SK-N-SH treated with all-trans-retinoic acid at 6 μM for 48 hours (cell line): ENCODE measurements around the gene KPNB1.

Experiments used
- ATAC-seq: fragments of 200-7000 bp; cut with Tn5 transposase; 3 replicates; pipeline ENCODE4 v1.9.1; 2020; ENCODE audit warnings: mild to moderate bottlenecking, moderate library complexity
- ARNTL ChIP-seq: fragments of 450-650 bp; formaldehyde crosslinking; IDR thresholded peaks from 2 replicates; pipeline ENCODE4 v1.5.0; 2020; ENCODE audit warnings: low read depth, mild to moderate bottlenecking, moderate library complexity, borderline replicate concordance
- CSDC2 ChIP-seq: fragments of 250-450 bp; sonication (Bioruptor Pico); IDR thresholded peaks from 2 replicates; pipeline ENCODE4 v1.5.0; 2020; ENCODE audit warnings: mild to moderate bottlenecking, moderate library complexity
- ESRRG ChIP-seq: fragments of 250-450 bp; sonication (Bioruptor Pico); IDR thresholded peaks from 2 replicates; pipeline ENCODE4 v1.6.1; 2021; ENCODE audit warnings: mild to moderate bottlenecking
- GLIS3 ChIP-seq: fragments of 250-450 bp; sonication (Bioruptor Pico); IDR thresholded peaks from 2 replicates; pipeline ENCODE4 v1.5.0; 2020; ENCODE audit warnings: mild to moderate bottlenecking, moderate library complexity
- ISL1 ChIP-seq: fragments of 250-450 bp; sonication (Bioruptor Pico); IDR thresholded peaks from 2 replicates; pipeline ENCODE4 v2.1.2; 2022; ENCODE audit warnings: mild to moderate bottlenecking, moderate library complexity
- PPARA ChIP-seq: fragments of 250-450 bp; sonication (Bioruptor Pico); IDR thresholded peaks from 2 replicates; pipeline ENCODE4 v1.5.0; 2020; ENCODE audit warnings: mild to moderate bottlenecking, borderline replicate concordance
- RARB ChIP-seq: fragments of 250-450 bp; sonication (Bioruptor Pico); IDR thresholded peaks from 2 replicates; pipeline ENCODE4 v1.8.0; 2021; ENCODE audit warnings: mild to moderate bottlenecking, moderate library complexity
- SNAI2 ChIP-seq: fragments of 250-450 bp; sonication (Bioruptor Pico); IDR thresholded peaks from 2 replicates; pipeline ENCODE4 v1.5.0; 2020; ENCODE audit warnings: mild to moderate bottlenecking, moderate library complexity
- TCF4 ChIP-seq: fragments of 250-450 bp; sonication (Bioruptor Pico); IDR thresholded peaks from 2 replicates; pipeline ENCODE4 v1.8.0; 2021; ENCODE audit warnings: mild to moderate bottlenecking, moderate library complexity, borderline replicate concordance
- TOX ChIP-seq: fragments of 250-450 bp; sonication (Bioruptor Pico); IDR thresholded peaks from 2 replicates; pipeline ENCODE4 v1.8.0; 2021; ENCODE audit warnings: mild to moderate bottlenecking, moderate library complexity, borderline replicate concordance
- ZC3H10 ChIP-seq: fragments of 250-450 bp; sonication (Bioruptor Pico); IDR thresholded peaks from 2 replicates; pipeline ENCODE4 v1.5.1; 2021; ENCODE audit warnings: mild to moderate bottlenecking, moderate library complexity
- ZNF565 ChIP-seq: fragments of 450-650 bp; formaldehyde crosslinking; conservative IDR thresholded peaks from 2 replicates; pipeline ENCODE4 v1.5.0; 2020; ENCODE audit warnings: low read depth, mild to moderate bottlenecking, moderate library complexity
- TF ChIP-seq, protein P1 (sequence below): fragments of 250-450 bp; sonication (Bioruptor Pico); IDR thresholded peaks from 2 replicates; pipeline ENCODE4 v1.5.1; 2020; ENCODE audit warnings: low read depth, mild to moderate bottlenecking, moderate library complexity
- TF ChIP-seq, protein P2 (sequence below): fragments of 250-450 bp; sonication (Bioruptor Pico); IDR thresholded peaks from 2 replicates; pipeline ENCODE4 v1.5.0; 2020; ENCODE audit warnings: mild to moderate bottlenecking, moderate library complexity
- TF ChIP-seq, protein P3 (sequence below): fragments of 250-450 bp; sonication (Bioruptor Pico); IDR thresholded peaks from 2 replicates; pipeline ENCODE4 v1.5.1; 2021; ENCODE audit warnings: mild to moderate bottlenecking, moderate library complexity
- TF ChIP-seq, protein P4 (sequence below): fragments of 250-450 bp; sonication (Bioruptor Pico); IDR thresholded peaks from 2 replicates; pipeline ENCODE4 v1.8.0; 2020; ENCODE audit warnings: mild to moderate bottlenecking, moderate library complexity, borderline replicate concordance
- TF ChIP-seq, protein P5 (sequence below): fragments of 250-450 bp; sonication (Bioruptor Pico); IDR thresholded peaks from 2 replicates; pipeline ENCODE4 v1.8.0; 2021; ENCODE audit warnings: low read depth, mild to moderate bottlenecking, moderate library complexity, borderline replicate concordance

The KPNB1 gene

DNA sequence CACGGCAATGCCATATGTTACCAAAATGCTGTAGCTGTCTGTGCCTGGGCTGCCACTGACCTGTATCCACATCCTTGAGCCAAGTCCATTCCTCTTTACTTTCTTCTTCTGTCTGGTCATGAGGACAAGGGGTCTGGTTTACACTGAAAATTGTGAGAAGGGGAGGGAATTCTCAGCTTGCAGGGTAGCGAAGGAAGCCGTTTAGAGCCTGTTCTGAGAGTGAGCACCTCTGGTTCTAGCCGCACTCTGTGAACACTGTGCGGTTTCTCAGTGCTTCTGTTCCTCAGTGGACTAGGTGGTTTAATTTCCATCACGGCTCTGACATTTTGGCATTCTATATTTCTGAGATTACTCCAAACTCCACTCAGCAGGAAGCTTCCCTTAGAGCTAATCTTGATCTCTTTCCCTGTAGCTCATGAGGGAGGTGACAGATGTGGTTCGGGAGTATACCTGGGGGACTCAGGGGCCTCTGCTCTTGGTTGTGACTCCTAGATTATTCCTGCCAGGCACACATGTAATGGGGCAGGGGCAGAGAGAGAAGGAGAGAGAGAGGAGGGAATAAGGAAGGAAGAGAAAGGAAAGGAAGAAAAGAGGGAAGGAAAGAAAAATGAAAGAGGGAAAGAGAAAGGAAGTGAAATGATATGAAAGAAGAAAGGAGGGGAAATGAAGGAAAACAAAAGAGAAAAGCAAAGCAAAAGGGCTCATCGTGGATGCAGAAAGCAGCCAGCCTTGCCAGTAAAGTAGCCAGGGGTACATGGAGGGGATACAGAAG, 69.1 kb downstream of the KPNB1 start:
- peak; percentile 3; the same call in 2 of the 3 replicates for ATAC-seq
- TF ChIP-seq ISL1 (no peak), PPARA (CRISPR knock-in tag) (no peak), ZNF565 (CRISPR knock-in tag) (no peak), TOX (CRISPR knock-in tag) (no peak), RARB (CRISPR knock-in tag) (no peak), GLIS3 (no peak), TCF4 (CRISPR knock-in tag) (no peak), ZC3H10 (CRISPR knock-in tag) (no peak), CSDC2 (no peak), SNAI2 (no peak), ESRRG (CRISPR knock-in tag) (no peak)
- TF ChIP-seq, protein P1, sequence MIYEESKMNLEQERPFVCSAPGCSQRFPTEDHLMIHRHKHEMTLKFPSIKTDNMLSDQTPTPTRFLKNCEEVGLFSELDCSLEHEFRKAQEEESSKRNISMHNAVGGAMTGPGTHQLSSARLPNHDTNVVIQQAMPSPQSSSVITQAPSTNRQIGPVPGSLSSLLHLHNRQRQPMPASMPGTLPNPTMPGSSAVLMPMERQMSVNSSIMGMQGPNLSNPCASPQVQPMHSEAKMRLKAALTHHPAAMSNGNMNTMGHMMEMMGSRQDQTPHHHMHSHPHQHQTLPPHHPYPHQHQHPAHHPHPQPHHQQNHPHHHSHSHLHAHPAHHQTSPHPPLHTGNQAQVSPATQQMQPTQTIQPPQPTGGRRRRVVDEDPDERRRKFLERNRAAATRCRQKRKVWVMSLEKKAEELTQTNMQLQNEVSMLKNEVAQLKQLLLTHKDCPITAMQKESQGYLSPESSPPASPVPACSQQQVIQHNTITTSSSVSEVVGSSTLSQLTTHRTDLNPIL (CRISPR knock-in tag), result no peak
- TF ChIP-seq, protein P2, sequence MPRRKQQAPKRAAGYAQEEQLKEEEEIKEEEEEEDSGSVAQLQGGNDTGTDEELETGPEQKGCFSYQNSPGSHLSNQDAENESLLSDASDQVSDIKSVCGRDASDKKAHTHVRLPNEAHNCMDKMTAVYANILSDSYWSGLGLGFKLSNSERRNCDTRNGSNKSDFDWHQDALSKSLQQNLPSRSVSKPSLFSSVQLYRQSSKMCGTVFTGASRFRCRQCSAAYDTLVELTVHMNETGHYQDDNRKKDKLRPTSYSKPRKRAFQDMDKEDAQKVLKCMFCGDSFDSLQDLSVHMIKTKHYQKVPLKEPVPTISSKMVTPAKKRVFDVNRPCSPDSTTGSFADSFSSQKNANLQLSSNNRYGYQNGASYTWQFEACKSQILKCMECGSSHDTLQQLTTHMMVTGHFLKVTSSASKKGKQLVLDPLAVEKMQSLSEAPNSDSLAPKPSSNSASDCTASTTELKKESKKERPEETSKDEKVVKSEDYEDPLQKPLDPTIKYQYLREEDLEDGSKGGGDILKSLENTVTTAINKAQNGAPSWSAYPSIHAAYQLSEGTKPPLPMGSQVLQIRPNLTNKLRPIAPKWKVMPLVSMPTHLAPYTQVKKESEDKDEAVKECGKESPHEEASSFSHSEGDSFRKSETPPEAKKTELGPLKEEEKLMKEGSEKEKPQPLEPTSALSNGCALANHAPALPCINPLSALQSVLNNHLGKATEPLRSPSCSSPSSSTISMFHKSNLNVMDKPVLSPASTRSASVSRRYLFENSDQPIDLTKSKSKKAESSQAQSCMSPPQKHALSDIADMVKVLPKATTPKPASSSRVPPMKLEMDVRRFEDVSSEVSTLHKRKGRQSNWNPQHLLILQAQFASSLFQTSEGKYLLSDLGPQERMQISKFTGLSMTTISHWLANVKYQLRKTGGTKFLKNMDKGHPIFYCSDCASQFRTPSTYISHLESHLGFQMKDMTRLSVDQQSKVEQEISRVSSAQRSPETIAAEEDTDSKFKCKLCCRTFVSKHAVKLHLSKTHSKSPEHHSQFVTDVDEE (CRISPR knock-in tag), result no peak
- TF ChIP-seq, protein P3, sequence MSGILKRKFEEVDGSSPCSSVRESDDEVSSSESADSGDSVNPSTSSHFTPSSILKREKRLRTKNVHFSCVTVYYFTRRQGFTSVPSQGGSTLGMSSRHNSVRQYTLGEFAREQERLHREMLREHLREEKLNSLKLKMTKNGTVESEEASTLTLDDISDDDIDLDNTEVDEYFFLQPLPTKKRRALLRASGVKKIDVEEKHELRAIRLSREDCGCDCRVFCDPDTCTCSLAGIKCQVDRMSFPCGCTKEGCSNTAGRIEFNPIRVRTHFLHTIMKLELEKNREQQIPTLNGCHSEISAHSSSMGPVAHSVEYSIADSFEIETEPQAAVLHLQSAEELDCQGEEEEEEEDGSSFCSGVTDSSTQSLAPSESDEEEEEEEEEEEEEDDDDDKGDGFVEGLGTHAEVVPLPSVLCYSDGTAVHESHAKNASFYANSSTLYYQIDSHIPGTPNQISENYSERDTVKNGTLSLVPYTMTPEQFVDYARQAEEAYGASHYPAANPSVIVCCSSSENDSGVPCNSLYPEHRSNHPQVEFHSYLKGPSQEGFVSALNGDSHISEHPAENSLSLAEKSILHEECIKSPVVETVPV (CRISPR knock-in tag), result no peak

DNA sequence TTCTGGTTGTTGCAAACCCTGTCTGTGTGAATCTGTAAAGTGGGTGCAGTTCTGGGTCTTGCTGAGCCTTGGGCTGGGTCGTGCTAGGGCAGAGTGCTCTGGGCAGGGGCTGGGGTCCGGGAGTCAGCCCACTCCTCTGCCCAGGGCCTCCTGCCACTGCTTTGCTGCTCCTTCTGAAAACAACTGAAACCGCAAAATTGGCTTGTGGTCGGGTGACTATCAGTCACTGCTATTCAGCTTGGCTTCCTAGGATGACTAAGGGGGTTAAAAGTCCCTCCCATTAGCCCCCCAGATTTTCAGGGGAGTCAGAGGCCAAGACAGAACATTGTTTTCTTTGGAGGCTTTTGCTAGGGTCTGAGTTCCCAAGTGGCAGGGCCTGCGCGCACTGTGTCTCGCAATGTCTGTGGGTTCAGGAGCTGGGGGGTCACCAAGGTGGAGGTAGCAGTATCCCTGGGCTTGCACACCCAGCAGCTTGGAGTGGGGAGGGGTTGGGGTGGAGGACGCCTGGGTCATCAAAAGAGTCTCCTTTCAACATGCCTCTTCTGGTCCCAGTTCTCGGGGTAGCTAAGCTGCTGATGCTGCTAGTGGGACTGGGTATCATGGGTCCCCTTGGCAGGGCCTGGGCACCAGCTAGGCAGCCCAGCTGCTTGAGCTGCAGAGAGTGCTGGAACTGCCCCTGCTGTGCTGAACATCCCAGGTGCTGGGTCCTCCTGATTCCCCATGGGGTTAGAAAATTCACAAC, 69.9 kb downstream of the KPNB1 start:
- TF ChIP-seq ZNF565 (CRISPR knock-in tag), result no peak
- TF ChIP-seq GLIS3, result no peak
- TF ChIP-seq ISL1, result no peak
- no peak for TF ChIP-seq ARNTL (CRISPR knock-in tag)
- TF ChIP-seq, protein P4, sequence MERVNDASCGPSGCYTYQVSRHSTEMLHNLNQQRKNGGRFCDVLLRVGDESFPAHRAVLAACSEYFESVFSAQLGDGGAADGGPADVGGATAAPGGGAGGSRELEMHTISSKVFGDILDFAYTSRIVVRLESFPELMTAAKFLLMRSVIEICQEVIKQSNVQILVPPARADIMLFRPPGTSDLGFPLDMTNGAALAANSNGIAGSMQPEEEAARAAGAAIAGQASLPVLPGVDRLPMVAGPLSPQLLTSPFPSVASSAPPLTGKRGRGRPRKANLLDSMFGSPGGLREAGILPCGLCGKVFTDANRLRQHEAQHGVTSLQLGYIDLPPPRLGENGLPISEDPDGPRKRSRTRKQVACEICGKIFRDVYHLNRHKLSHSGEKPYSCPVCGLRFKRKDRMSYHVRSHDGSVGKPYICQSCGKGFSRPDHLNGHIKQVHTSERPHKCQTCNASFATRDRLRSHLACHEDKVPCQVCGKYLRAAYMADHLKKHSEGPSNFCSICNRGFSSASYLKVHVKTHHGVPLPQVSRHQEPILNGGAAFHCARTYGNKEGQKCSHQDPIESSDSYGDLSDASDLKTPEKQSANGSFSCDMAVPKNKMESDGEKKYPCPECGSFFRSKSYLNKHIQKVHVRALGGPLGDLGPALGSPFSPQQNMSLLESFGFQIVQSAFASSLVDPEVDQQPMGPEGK (CRISPR knock-in tag), result no peak
- peak; percentile 56 for ATAC-seq

DNA sequence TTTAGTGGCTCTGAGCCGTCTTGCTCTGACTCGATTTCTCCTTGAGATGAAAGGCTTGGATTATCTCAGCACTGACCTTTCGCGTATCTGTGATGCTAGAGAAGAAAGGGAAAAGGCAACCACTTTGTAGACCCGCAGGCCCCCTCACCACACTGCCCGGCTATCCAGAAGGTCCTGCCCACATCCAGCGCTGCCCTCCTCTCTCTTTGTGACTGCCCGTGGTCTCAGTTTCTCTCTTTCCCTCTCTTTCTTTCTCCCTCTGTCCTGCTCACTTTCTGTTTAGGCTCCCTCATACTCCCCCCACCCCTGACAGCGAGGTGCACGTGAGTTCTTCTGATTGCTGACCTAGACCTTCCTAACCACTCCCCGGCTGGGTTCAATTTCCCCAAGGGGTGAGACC, 70.5 kb downstream of the KPNB1 start:
- TF ChIP-seq, protein P5, sequence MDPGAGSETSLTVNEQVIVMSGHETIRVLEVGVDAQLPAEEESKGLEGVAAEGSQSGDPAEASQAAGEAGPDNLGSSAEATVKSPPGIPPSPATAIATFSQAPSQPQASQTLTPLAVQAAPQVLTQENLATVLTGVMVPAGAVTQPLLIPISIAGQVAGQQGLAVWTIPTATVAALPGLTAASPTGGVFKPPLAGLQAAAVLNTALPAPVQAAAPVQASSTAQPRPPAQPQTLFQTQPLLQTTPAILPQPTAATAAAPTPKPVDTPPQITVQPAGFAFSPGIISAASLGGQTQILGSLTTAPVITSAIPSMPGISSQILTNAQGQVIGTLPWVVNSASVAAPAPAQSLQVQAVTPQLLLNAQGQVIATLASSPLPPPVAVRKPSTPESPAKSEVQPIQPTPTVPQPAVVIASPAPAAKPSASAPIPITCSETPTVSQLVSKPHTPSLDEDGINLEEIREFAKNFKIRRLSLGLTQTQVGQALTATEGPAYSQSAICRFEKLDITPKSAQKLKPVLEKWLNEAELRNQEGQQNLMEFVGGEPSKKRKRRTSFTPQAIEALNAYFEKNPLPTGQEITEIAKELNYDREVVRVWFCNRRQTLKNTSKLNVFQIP (CRISPR knock-in tag), result no peak
- no peak for ATAC-seq
